ENCODE results near the gene PANK4. TPM values are rescaled to one million over a fixed set of nuclear protein-coding genes. Genes with fewer than 3 reads are reported as not detected.

The PANK4 gene
- polyA plus RNA-seq, 1 donor = 20.7 TPM

DNA sequence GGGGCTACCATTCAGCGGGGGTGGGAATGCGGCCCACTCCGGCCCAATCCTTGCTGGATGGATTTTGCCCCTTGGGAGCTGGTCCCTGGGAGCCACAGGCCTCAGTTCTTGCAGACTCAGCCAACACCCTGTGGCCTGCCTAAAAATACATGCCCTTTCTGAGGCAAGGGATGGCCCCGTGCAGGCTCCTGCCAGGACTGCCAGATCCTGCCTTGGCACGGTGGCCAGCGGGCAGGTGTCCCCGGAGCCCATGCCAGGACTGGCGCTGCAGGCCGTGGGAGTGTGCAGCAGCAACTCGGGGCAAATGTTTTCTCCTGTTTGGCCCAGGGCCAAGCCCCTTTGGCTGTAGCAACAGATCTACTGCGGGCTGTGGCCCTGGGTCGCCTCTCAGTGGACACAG lies 1.6 kb upstream of the PANK4 start:
- peaks cover 51% of the 10 kb centered on the region for H3K27me3 ChIP-seq (ENCODE audit: control insufficient read depth, insufficient read depth, low read length)
- H3K36me3 ChIP-seq (ENCODE audit: control insufficient read depth, insufficient read depth, low read length) = peaks cover 2% of the 10 kb centered on the region
- no peak for DNase-seq
- H3K9me3 ChIP-seq (ENCODE audit: control insufficient read depth, low read depth, low read length) = peaks cover 6% of the 10 kb centered on the region
- H3K4me1 ChIP-seq (ENCODE audit: control insufficient read depth, insufficient read depth, low read length) = peaks cover 50% of the 10 kb centered on the region
- H3K27ac ChIP-seq (ENCODE audit: low read length) = no peak overlapping the region
- no CpG with 5 or more reads among the region's 12 CpGs for WGBS (ENCODE audit: insufficient coverage, low lambda C conversion rate)
- H3K4me3 ChIP-seq (ENCODE audit: low read length) = no peak overlapping the region

GRCh38 chr1:2527556-2527860 lies 1.1 kb upstream of the PANK4 start:
- Histone ChIP-seq H3K36me3 (ENCODE audit: control insufficient read depth, insufficient read depth, low read length) (peaks cover 5% of the 10 kb centered on the region), H3K9me3 (ENCODE audit: control insufficient read depth, low read depth, low read length) (peaks cover 6% of the 10 kb centered on the region), H3K4me3 (ENCODE audit: low read length) (no peak overlapping the region), H3K4me1 (ENCODE audit: control insufficient read depth, insufficient read depth, low read length) (peaks cover 50% of the 10 kb centered on the region), H3K27ac (ENCODE audit: low read length) (no peak overlapping the region), H3K27me3 (ENCODE audit: control insufficient read depth, insufficient read depth, low read length) (peaks cover 46% of the 10 kb centered on the region)
- no peak for DNase-seq
- WGBS (ENCODE audit: insufficient coverage, low lambda C conversion rate) = no CpG with 5 or more reads among the region's 4 CpGs

DNA sequence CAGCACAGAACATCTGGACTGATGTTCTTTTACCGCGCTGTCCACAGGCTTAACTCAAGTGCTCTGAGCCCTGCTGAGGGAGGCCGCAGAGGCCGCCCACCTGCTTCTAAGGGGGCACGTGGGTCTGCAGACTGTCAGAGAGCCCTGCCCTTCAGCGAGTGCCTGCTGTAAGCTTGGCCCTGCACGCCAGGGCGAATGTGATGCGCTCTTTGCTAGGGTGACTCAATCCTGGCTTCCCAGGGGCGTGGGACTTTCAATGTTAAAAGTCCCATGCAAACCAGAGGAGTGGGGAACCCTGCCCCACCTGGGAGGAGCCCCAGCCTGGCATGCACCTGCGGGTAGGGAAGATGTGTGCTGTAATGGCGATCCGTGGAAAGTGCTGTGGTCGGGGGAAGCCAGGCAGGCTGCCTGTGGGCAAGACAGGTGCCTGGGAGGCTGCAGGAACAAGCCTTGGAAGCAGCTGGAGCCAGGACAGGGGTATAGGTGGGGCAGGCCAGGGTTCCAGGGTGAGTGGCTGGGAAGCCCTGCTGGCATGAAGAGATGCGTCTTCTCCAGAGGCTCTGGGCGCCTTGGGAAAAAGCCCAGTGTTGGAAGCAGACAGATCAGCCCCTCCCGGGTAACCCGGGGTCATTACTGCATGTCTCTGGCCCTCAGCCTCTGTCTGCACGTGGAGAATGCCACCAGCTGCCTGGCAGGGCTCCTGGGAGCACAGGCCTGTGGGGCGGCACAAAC lies 594 bp upstream of the PANK4 start:
- Histone ChIP-seq H3K27ac (ENCODE audit: low read length) (no peak overlapping the region), H3K4me1 (ENCODE audit: control insufficient read depth, insufficient read depth, low read length) (peaks cover 50% of the 10 kb centered on the region), H3K9me3 (ENCODE audit: control insufficient read depth, low read depth, low read length) (peaks cover 6% of the 10 kb centered on the region), H3K4me3 (ENCODE audit: low read length) (peak overlapping the region; percentile 23), H3K27me3 (ENCODE audit: control insufficient read depth, insufficient read depth, low read length) (peaks cover 41% of the 10 kb centered on the region), H3K36me3 (ENCODE audit: control insufficient read depth, insufficient read depth, low read length) (peaks cover 5% of the 10 kb centered on the region)
- WGBS (ENCODE audit: insufficient coverage, low lambda C conversion rate) = no CpG with 5 or more reads among the region's 20 CpGs
- DNase-seq = no peak

- Histone ChIP-seq H3K4me3 (ENCODE audit: low read length) (peak overlapping the region; percentile 93), H3K9me3 (ENCODE audit: control insufficient read depth, low read depth, low read length) (no peaks in the 10 kb centered on the region), H3K27ac (ENCODE audit: low read length) (no peak overlapping the region), H3K4me1 (ENCODE audit: control insufficient read depth, insufficient read depth, low read length) (peaks cover 44% of the 10 kb centered on the region), H3K36me3 (ENCODE audit: control insufficient read depth, insufficient read depth, low read length) (peaks cover 17% of the 10 kb centered on the region), H3K27me3 (ENCODE audit: control insufficient read depth, insufficient read depth, low read length) (peaks cover 27% of the 10 kb centered on the region)
- WGBS (ENCODE audit: insufficient coverage, low lambda C conversion rate) = no CpG with 5 or more reads among the region's 20 CpGs
- no peak for DNase-seq
Measured at GRCh38 chr1:2525572-2525919, 850 bp downstream of the PANK4 start.

GRCh38 chr1:2523891-2524609 lies 2.3 kb downstream of the PANK4 start:
- H3K27me3 ChIP-seq (ENCODE audit: control insufficient read depth, insufficient read depth, low read length) = peaks cover 16% of the 10 kb centered on the region
- H3K27ac ChIP-seq (ENCODE audit: low read length) = no peak overlapping the region
- WGBS (ENCODE audit: insufficient coverage, low lambda C conversion rate) = no CpG with 5 or more reads among the region's 10 CpGs
- no peak for DNase-seq
- H3K4me3 ChIP-seq (ENCODE audit: low read length) = no peak overlapping the region
- peaks cover 29% of the 10 kb centered on the region for H3K36me3 ChIP-seq (ENCODE audit: control insufficient read depth, insufficient read depth, low read length)
- H3K9me3 ChIP-seq (ENCODE audit: control insufficient read depth, low read depth, low read length) = no peaks in the 10 kb centered on the region
- H3K4me1 ChIP-seq (ENCODE audit: control insufficient read depth, insufficient read depth, low read length) = peaks cover 35% of the 10 kb centered on the region

DNA sequence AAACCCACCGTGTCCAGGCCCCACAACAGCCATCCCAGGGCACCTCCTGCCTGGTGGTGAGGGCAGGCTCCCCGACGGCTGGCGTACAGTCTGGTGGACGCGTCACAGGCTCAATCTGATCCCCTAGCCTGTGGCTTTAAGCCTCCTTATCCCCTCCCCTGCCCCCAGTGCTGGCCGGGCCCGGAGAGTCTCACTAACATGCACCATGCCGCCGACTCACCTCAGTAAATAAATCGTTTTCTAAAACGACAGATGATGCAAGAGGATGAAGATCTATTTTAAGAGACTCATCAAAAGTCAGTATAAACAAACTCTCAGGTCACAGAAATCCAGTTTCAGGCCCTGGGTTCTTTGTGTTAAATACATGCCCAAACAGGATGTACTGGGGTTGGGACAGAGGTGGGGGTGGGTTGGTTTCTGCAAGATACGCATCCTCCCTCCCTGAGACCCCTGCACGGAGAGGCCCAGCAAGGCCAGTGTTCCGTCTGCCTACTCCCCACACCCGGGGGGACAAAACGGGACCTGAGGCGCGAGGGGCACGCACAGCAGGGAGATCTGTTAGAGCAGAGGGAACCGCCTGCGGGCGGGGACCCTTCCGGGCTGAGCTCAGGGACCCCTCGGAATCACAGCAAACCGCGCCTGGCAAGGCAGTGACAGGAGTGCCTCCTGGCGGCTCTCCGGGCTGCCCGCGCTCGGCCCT lies 3.1 kb downstream of the PANK4 start:
- Histone ChIP-seq H3K27ac (ENCODE audit: low read length) (no peak overlapping the region), H3K9me3 (ENCODE audit: control insufficient read depth, low read depth, low read length) (no peaks in the 10 kb centered on the region), H3K4me1 (ENCODE audit: control insufficient read depth, insufficient read depth, low read length) (peaks cover 28% of the 10 kb centered on the region), H3K4me3 (ENCODE audit: low read length) (no peak overlapping the region), H3K36me3 (ENCODE audit: control insufficient read depth, insufficient read depth, low read length) (peaks cover 36% of the 10 kb centered on the region), H3K27me3 (ENCODE audit: control insufficient read depth, insufficient read depth, low read length) (peaks cover 10% of the 10 kb centered on the region)
- DNase-seq = no peak
- WGBS (ENCODE audit: insufficient coverage, low lambda C conversion rate) = 84% methylated on average over 6 of the region's 32 CpGs

- H3K4me3 ChIP-seq (ENCODE audit: low read length) = no peak overlapping the region
- no CpG with 5 or more reads among the region's 7 CpGs for WGBS (ENCODE audit: insufficient coverage, low lambda C conversion rate)
- no peak for DNase-seq
- H3K9me3 ChIP-seq (ENCODE audit: control insufficient read depth, low read depth, low read length) = no peaks in the 10 kb centered on the region
- H3K36me3 ChIP-seq (ENCODE audit: control insufficient read depth, insufficient read depth, low read length) = peaks cover 48% of the 10 kb centered on the region
- no peak overlapping the region for H3K27ac ChIP-seq (ENCODE audit: low read length)
- H3K27me3 ChIP-seq (ENCODE audit: control insufficient read depth, insufficient read depth, low read length) = no peaks in the 10 kb centered on the region
- H3K4me1 ChIP-seq (ENCODE audit: control insufficient read depth, insufficient read depth, low read length) = peaks cover 20% of the 10 kb centered on the region
Measured at GRCh38 chr1:2522230-2522629, 4.2 kb downstream of the PANK4 start.

- H3K36me3 ChIP-seq (ENCODE audit: control insufficient read depth, insufficient read depth, low read length) = peaks cover 62% of the 10 kb centered on the region
- H3K27ac ChIP-seq (ENCODE audit: low read length) = no peak overlapping the region
- H3K4me3 ChIP-seq (ENCODE audit: low read length) = no peak overlapping the region
- H3K9me3 ChIP-seq (ENCODE audit: control insufficient read depth, low read depth, low read length) = no peaks in the 10 kb centered on the region
- DNase-seq = no peak
- WGBS (ENCODE audit: insufficient coverage, low lambda C conversion rate) = no CpG with 5 or more reads among the region's 21 CpGs
- peaks cover 14% of the 10 kb centered on the region for H3K4me1 ChIP-seq (ENCODE audit: control insufficient read depth, insufficient read depth, low read length)
- H3K27me3 ChIP-seq (ENCODE audit: control insufficient read depth, insufficient read depth, low read length) = no peaks in the 10 kb centered on the region
Measured at GRCh38 chr1:2520806-2521205, 5.6 kb downstream of the PANK4 start.

DNA sequence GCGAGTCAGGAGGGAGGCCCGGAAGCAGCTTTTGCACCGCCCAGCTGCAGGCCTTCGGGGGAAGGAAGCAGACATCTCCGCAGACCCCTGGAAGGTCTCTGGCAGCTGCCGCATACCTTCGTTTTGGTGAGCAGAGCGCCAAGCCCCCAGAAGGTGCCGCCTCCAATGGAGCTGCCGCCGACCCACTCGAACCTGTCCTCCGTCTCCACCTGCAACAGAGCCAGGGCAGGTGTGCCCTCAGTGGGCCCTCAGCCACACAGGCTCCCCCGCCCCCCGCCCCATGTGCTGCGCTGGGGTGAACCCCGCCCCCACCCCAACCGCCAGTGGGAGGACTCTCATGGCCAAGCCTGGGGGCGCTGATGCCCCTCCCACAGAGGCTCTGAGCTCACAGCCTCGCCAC lies 6.2 kb downstream of the PANK4 start:
- Histone ChIP-seq H3K4me1 (ENCODE audit: control insufficient read depth, insufficient read depth, low read length) (peaks cover 11% of the 10 kb centered on the region), H3K27ac (ENCODE audit: low read length) (no peak overlapping the region), H3K9me3 (ENCODE audit: control insufficient read depth, low read depth, low read length) (no peaks in the 10 kb centered on the region), H3K36me3 (ENCODE audit: control insufficient read depth, insufficient read depth, low read length) (peaks cover 67% of the 10 kb centered on the region), H3K27me3 (ENCODE audit: control insufficient read depth, insufficient read depth, low read length) (no peaks in the 10 kb centered on the region), H3K4me3 (ENCODE audit: low read length) (no peak overlapping the region)
- DNase-seq = no peak
- no CpG with 5 or more reads among the region's 20 CpGs for WGBS (ENCODE audit: insufficient coverage, low lambda C conversion rate)

DNA sequence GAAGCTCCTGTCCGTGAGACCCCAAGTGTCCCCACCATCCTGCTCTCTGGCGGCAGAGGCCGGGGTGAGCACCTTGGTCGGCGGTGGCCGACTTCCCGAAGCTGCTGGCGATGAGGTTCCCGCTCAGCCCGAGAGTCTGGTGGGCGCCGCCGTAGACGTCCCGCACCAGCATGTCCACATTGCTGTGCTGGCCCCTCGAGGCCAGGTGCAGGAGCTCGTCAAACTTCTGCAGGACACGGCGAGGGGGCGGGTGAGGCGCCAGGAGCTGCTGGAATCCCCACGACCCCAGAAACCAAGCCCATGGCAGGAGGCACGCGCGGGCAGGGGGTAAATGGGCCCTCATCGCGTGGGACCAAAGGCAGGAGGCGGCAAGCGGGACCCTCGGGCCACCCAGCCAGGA lies 6.7 kb downstream of the PANK4 start:
- WGBS (ENCODE audit: insufficient coverage, low lambda C conversion rate) = no CpG with 5 or more reads among the region's 30 CpGs
- H3K27ac ChIP-seq (ENCODE audit: low read length) = no peak overlapping the region
- no peaks in the 10 kb centered on the region for H3K9me3 ChIP-seq (ENCODE audit: control insufficient read depth, low read depth, low read length)
- peaks cover 72% of the 10 kb centered on the region for H3K36me3 ChIP-seq (ENCODE audit: control insufficient read depth, insufficient read depth, low read length)
- no peak overlapping the region for H3K4me3 ChIP-seq (ENCODE audit: low read length)
- no peaks in the 10 kb centered on the region for H3K27me3 ChIP-seq (ENCODE audit: control insufficient read depth, insufficient read depth, low read length)
- DNase-seq = no peak
- peaks cover 6% of the 10 kb centered on the region for H3K4me1 ChIP-seq (ENCODE audit: control insufficient read depth, insufficient read depth, low read length)
